HG03135 (cell line): ENCODE results near the gene THRAP3.

Source experiments
- ATAC-seq: cut with Tn5 transposase; IDR thresholded peaks from one replicate; pipeline ENCODE4 v1.9.1; 2021; ENCODE audit warnings: mild to moderate bottlenecking, moderate library complexity; ENCODE audit not compliant: unreplicated experiment

Gene THRAP3

DNA sequence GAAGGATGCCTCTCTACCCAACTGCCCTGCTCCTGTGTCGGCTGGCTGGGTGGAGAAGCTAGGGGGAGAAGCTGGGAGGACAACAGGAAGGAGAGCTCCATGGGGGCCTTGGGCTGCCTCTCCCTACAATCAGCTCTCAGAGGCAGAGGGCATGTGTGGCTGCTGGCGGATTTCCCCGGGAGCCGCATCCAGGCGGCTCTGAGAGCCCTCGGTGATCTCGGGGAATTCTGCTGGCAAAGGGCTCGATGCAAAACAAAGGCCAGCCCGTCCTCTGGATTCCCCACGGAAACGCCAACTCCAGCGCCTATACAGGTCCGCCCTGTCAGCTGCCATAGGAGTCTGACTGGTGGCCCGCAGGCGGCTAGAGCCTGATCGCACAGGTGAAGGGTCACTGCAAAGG is 125.6 kb downstream of the THRAP3 start:
- no peak for ATAC-seq

- no peak for ATAC-seq
These were observed 126.5 kb downstream of the THRAP3 start for GRCh38 chr1:36350659-36351226.

DNA sequence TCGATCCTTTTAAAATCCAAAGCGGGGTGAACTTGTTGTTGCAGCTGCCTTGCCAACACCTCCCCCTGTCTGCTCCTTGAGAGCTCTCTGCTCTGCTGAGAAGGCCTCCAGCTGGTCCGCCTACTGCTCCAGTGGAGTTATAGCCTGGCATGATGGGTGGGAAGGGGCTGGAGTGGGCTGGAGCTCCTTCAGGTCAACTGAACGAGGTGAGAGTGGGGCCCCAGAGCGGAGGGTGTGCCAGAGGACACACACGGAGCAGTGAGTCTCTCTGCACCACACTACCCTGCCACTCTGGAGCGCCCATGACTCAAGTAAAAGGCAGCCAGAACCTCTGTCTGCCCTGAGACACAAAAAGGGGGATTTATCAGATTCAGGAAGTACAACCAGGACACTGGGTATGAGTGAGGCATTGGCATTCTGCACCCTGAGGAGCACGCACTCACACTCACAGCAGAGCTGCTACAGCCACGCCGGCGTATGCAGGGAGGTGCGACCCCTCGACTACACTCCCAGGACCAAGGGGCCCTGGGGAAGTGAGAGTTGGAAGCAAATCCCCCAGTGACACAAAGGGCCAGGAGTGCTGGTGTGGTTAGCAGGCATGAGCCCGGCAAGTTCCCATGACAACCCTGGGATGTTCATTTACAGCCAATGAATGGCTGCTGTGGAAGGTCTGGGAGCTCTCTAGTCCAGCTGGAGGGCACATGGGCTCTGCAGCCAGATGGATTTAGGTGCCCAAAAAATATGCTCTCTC is 127.2 kb downstream of the THRAP3 start:
- ATAC-seq: no peak

DNA sequence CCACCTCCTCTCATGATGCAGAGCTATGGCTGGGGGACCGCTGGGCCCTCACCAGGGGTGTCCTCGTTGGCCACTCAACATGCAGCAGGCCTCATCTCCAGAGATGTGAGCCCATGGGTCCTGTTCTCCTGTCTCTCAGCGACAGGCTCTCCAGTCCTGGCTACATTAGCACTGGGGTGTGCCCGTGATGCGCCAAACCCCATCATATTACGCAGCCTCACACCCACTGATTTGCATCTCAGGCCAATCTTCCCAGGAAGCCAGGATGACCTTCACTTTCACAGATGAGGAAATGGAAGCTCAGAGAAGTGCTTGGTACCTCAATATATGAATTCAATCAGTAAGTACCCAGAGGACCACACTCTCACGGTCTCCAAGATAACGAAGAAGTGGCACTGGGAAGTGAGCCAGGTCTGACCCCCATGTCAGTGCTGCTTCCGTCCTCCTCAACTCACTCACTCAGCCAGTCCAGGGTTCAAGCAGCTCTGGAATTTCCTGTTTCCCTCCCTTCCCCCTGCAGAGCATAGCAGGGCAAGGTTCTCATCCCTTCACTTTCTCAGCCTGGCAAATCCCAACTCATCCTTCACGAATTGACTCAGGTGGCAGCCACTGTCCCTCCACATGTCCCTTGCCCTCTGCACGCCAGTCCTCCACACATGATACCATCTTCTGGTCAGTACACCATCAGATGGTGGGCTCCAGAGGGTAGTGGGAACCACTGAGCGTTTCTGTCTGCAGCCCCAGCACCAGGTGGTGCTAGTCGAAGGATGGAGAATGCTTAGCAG is 128.1 kb downstream of the THRAP3 start:
- ATAC-seq: no peak

- ATAC-seq: no peak
These were observed 129.0 kb downstream of the THRAP3 start for GRCh38 chr1:36352910-36353878.

DNA sequence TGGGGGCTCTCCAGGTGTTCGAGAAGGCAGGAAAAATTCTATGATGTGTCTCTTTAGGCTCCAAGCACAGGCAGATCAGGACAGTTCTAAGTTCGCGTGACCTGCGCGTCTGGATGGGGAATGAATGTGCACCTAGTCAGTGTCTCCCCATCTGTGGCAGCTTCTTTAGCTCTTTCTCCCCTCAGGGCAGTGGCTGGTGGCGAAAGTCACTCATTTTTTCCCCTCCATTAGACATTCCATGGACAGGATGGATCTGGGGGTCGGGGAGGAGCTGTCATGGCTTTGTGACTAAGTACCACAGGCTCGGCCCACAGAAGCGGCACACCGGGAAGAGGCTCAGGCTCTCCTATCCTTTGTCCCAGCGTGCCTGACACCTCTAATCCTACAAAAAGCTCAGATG is 130.2 kb downstream of the THRAP3 start:
- ATAC-seq: no peak
